D721Med (cell line): ENCODE data around the gene PRKCD.

ENCODE experiments used
- DNase-seq: peaks from one replicate; pipeline ENCODE4 v3.0.0; 2011; ENCODE audit warnings: low spot score; ENCODE audit not compliant: insufficient read length
- FAIRE-seq: peaks from 2 replicates; lab custom pipeline; 2011; peaks lifted over from hg19 to GRCh38; lab: Jason Lieb, UNC
- CTCF ChIP-seq: IDR thresholded peaks from 2 replicates; pipeline ENCODE4 v1.5.1; 2012; ENCODE audit warnings: mild to moderate bottlenecking, control low read depth; ENCODE audit not compliant: insufficient read depth; ENCODE audit errors: missing control alignments

Gene PRKCD

GRCh38 chr3:53139906-53140846 is 20.8 kb upstream of the PRKCD start:
- FAIRE-seq (no peak), DNase-seq (no peak)
- TF ChIP-seq CTCF = no peak

- no peak for DNase-seq
- TF ChIP-seq CTCF = no peak
- FAIRE-seq = no peak
Observed at GRCh38 chr3:53140847-53141845, 19.9 kb upstream of the PRKCD start.

- no peak for TF ChIP-seq CTCF
- no peak for FAIRE-seq
- no peak for DNase-seq
Observed at GRCh38 chr3:53142986-53143385, 18.0 kb upstream of the PRKCD start.

- DNase-seq (no peak), FAIRE-seq (no peak)
- TF ChIP-seq CTCF = no peak
Observed at GRCh38 chr3:53144446-53144845, 16.6 kb upstream of the PRKCD start.

GRCh38 chr3:53144862-53145712 is 15.9 kb upstream of the PRKCD start:
- no peak for TF ChIP-seq CTCF
- no peak for FAIRE-seq
- DNase-seq = no peak

GRCh38 chr3:53145713-53146080 is 15.3 kb upstream of the PRKCD start:
- TF ChIP-seq CTCF = no peak
- FAIRE-seq (no peak), DNase-seq (no peak)
